Ectodermal cell (in vitro differentiated cells): ENCODE results near the gene SLC30A4.

Source experiments
- H3K27ac ChIP-seq: 2 replicates; pipeline ENCODE4 v1.7.0; 2013; ENCODE audit warnings: mild to moderate bottlenecking, low read depth, low read length; ENCODE audit not compliant: insufficient read depth, poor library complexity, severe bottlenecking
- H3K27me3 ChIP-seq: 2 replicates; pipeline ENCODE4 v1.7.0; 2013; ENCODE audit warnings: mild to moderate bottlenecking, low read length; ENCODE audit not compliant: insufficient read depth, control insufficient read depth, poor library complexity, severe bottlenecking
- H3K36me3 ChIP-seq: one replicate; pipeline ENCODE4 v1.7.0; 2013; ENCODE audit warnings: low read length; ENCODE audit not compliant: control insufficient read depth, insufficient read depth
- H3K4me1 ChIP-seq: one replicate; pipeline ENCODE4 v1.7.0; 2013; ENCODE audit warnings: low read length; ENCODE audit not compliant: control insufficient read depth, insufficient read depth
- H3K4me3 ChIP-seq: 2 replicates; pipeline ENCODE4 v1.7.0; 2013; ENCODE audit warnings: low read depth, low read length, control low read depth; ENCODE audit not compliant: insufficient read depth
- H3K9me3 ChIP-seq: 2 replicates; pipeline ENCODE4 v1.7.0; 2013; ENCODE audit warnings: mild to moderate bottlenecking, low read length, moderate library complexity; ENCODE audit not compliant: control insufficient read depth
- WGBS, 2 experiments: methylation state at CpG; one replicate each; pipeline ENCODE4 v1.1.7; 2013; ENCODE audit warnings: missing lambda C conversion rate in 2 of 2; 5-methylcytosine and 5-hydroxymethylcytosine counted together

SLC30A4 gene

DNA sequence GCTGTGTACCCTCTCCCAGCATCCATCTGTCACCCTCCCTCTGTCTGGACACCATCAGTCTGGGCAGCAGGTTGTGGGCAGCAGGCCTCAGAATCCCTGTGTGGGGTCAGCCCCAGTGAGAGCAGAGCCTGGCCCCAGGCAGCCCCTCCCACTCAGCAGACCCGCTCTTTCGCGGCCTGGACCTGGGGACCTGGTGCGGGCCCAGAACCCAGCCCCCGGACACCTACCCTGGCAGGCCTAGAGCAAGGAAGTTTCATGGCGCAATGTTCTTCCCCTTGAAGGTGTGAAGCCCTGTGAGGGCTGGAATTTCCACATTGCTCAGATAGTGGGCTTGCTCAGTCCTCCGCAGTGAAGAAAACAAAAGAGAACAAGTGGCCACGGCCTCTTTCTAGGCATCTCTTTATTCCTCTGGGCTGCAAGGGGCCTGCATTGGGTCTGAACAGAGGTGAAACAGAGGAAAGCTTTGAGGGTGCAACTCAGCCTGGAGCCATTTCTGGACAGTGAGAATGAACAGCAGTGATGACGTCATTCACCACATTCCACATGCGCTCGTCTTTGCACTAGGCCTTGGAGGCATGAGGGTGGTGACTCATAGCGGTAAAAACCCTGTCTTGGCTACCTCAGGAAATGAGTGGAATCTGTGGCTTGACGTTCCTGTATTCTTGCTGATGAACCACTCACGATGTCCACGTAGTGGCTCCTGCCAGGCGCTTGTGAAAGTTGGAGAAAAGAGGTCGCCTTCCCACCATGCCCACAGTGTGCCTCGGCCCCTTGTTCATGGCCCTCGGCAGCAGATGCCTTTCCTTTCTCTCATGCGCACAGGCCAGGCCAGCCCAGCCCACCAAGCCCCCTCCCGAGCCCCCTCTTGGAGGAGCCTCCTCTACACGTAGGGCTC, 66.1 kb downstream of the SLC30A4 start:
- Histone ChIP-seq H3K4me1 (no peaks in the 10 kb centered on the region), H3K4me3 (no peak overlapping the region), H3K27me3 (peaks cover 10% of the 10 kb centered on the region), H3K36me3 (no peaks in the 10 kb centered on the region), H3K27ac (peak overlapping the region; percentile 39), H3K9me3 (no peaks in the 10 kb centered on the region)
- 78 to 79% methylated on average over 21 to 22 of the region's 22 CpGs for WGBS, 2 experiments

DNA sequence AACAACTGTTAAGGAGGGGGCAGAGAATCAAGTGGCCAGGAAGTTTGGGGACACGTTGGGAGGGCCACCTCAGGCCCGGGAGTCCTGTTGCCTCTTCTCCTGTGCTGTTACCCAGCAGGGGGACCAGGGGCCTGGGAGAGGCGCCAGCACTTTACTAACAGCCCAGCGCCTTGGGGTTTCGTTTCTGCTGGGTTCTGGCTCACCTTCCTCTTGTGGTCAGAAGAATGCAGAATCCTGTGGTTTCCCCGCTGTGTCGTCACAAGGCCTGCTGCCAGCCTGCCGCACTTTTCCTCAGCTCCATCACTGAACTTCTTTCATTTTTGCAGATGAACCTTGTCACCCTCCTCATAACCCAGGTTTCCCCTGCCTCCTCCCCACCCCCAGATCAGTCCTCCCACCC, 67.7 kb downstream of the SLC30A4 start:
- 78 to 82% methylated on average over 8 of the region's 8 CpGs for WGBS, 2 experiments
- Histone ChIP-seq H3K9me3 (no peaks in the 10 kb centered on the region), H3K27me3 (peaks cover 10% of the 10 kb centered on the region), H3K36me3 (no peaks in the 10 kb centered on the region), H3K4me1 (no peaks in the 10 kb centered on the region), H3K27ac (no peak overlapping the region), H3K4me3 (no peak overlapping the region)

DNA sequence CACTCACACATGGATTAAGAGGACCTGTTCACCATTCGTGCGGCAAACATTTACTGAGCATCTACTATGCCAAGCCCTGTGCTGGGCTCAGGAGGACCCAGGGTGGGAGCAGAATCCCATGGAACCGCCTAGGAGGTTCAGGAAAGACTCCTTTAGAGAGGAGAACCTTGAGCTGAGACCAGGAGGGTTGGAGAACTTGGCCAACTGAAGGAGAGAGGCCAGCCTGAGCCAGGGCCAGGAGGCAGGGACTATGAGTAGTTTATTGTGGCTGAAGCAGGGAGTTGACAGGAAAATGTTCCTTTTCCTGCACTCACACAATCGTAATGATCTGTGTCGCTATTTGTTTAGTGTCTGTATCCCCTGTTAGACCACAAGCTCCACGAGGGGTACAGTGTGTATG, 71.3 kb downstream of the SLC30A4 start:
- WGBS, 2 experiments = 92 to 93% methylated on average over 6 of the region's 6 CpGs
- Histone ChIP-seq H3K27ac (no peak overlapping the region), H3K4me1 (no peaks in the 10 kb centered on the region)

DNA sequence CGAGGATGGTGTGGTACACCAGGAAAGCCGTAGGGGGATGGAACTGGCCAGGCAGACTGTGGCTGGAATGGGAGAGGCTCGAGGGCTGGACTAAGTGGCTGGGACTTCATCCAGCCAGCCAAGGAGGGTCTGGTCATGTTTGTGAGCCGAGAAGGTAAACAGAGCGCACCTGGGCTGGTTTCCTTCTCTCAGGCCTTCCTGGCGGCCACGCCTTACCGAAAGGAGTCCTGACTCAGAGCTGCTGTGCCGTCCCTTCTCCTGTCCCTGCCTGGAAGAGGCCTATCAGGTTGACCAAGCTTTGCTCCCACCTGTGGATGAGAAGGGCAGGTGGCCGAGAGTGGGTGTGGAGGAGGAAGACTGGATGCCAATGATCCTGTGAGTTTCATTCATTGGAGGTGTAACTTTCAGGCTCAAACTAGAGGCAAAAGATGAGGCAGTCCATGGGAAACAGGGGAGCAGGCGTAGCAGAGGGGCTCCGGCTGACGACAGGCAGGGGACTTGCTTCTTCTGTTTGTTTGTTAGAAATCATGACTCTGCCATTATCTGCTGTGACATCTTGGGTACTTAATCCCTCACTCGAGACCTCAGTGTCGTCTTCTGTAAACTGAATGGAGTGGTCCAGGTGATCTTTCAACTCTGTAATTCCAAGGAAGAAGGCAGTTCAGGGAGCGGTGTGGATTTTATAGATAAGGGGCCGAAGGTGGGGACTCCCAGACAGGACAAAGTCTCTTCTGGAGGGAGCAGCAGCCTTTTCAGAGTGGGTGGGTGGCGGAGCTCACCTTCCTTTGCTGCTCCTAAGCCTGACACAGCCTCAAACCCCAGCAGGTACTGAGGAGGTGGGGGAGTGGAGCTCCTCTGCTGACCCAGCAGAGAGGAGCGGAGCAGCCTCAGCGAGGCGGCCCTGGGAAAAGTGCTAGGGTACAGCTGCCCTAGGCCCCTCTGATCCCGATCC, 72.4 kb downstream of the SLC30A4 start:
- Histone ChIP-seq H3K36me3 (no peaks in the 10 kb centered on the region), H3K4me1 (no peaks in the 10 kb centered on the region), H3K27me3 (no peaks in the 10 kb centered on the region), H3K9me3 (no peaks in the 10 kb centered on the region), H3K4me3 (no peak overlapping the region), H3K27ac (no peak overlapping the region)
- WGBS, 2 experiments = 92% methylated on average over 22 of the region's 22 CpGs

More for the DNA sequence above, 71.3 kb downstream of the SLC30A4 start:
- Histone ChIP-seq H3K27me3 (no peaks in the 10 kb centered on the region), H3K9me3 (no peaks in the 10 kb centered on the region), H3K4me3 (no peak overlapping the region), H3K36me3 (no peaks in the 10 kb centered on the region)

DNA sequence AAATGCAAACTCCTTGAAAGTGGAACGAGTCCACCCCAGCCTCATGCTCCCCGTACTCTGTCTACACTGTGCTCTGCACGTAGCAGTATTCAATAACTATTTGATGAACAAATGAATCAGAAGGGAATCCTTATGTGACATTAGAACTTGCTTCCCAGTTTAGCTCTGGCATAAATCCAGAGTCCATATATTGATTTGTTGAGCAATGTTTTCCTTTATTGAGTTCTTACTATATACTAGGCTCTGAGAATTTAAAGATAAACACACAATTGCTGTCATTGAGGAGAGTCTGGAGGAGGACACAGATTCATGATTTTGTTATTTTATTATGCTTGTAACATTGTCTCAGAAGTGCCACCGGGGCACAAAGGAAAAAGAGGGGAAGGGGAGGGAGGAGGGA, 73.2 kb downstream of the SLC30A4 start:
- no peaks in the 10 kb centered on the region for H3K27me3 ChIP-seq
- H3K4me1 ChIP-seq = no peaks in the 10 kb centered on the region
- H3K4me3 ChIP-seq = no peak overlapping the region
- no peak overlapping the region for H3K27ac ChIP-seq
- no peaks in the 10 kb centered on the region for H3K9me3 ChIP-seq
- no peaks in the 10 kb centered on the region for H3K36me3 ChIP-seq
- WGBS, 2 experiments = 89 to 90% methylated on average over 4 of the region's 4 CpGs

DNA sequence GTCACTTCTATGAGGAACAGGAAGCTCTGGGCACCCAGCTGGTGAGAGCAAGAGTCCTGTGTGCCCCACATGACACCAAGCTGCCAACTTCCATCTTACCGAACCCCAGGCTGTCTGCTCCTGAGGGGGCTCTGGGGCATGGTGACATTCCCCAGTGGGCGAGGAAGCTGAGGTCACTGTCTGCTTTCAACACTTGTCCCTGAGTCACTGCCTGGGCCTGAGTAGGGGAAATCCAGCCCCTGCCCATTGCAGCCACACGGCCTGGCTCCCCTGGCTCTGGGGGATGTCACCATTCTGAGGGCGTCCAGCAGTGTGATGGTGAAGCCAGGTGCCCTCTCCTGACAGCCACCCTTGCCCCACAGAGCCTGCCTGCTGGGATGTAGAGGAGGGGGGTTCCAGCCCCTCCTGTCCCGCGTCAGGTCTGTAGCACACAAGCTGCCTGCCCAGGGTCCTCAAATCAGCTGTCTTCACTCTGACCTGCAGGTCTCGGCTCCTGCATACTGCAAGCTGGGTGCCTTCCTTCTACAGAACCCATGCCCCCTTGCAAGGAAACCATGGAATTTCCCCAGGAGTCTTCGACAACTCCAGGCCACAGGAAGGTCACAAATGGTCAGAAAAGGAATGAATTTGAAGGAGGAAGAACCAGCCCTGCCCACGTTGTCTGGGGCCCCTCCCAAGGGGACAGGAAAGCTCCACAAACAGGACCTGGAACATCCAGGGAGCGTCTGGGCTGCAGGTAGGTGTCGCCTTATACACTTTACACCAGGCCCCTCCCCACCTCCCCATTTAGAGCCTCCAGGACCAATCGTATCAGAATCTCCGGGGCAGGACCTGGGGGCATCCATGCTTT, 74.3 kb downstream of the SLC30A4 start:
- Histone ChIP-seq H3K27ac (no peak overlapping the region), H3K9me3 (no peaks in the 10 kb centered on the region), H3K27me3 (no peaks in the 10 kb centered on the region), H3K4me3 (no peak overlapping the region), H3K36me3 (no peaks in the 10 kb centered on the region), H3K4me1 (no peaks in the 10 kb centered on the region)
- 72% methylated on average over 13 of the region's 13 CpGs for WGBS, 2 experiments

DNA sequence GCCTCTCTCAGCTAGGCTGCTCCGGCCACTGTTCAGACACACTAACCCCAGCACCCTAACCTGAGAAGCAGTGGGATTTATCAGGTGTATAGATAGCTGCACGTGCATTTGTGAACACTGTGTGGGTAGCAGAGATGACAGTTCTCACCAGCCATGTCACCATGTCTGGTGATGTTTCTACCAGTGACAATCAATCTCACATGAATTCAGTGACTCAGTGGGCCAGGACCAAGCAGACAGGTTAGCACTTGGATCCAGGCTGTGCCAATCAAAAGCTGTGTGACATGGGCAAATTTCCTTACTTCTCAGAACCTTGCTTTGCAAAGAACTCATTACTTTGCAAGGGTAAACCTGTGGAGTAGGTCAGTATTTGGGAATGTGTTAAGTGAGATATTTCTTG, 78.9 kb downstream of the SLC30A4 start:
- H3K4me1 ChIP-seq = no peaks in the 10 kb centered on the region
- WGBS, 2 experiments = 91 to 95% methylated on average over 2 of the region's 2 CpGs
- H3K27ac ChIP-seq = no peak overlapping the region
- no peaks in the 10 kb centered on the region for H3K27me3 ChIP-seq
- no peaks in the 10 kb centered on the region for H3K36me3 ChIP-seq
- H3K9me3 ChIP-seq = no peaks in the 10 kb centered on the region
- H3K4me3 ChIP-seq = no peak overlapping the region

DNA sequence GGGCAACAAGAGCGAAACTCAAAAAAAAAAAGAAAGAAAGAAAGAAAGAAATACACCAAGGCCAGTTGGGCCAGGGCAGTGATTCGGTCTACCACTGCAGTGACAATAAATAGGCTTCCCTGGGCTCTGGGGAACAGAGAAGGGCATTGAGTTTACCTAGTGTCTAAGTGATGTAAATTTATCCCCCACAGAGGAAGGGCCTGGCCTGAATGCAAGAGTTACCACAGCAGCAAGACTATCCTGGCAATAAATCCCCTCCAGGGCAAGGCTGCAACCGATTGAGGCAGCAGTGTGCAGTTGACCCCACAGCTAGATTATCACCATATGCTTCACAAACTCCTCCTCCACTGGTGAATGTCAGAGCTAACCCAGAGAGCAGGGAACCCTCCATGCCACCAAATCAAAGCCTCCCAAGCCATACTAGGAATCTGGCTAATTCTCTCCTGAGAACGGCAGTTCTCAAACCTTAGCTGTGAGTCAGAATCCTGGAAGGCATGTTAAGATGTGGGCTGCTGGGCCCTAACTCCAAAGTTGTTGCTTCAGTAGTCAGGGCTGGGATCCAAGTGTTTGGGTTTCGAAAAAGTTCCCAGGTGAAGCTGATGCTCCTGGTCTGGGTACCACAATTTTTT, 79.9 kb downstream of the SLC30A4 start:
- Histone ChIP-seq H3K4me1 (no peaks in the 10 kb centered on the region), H3K36me3 (no peaks in the 10 kb centered on the region), H3K9me3 (no peaks in the 10 kb centered on the region), H3K4me3 (no peak overlapping the region), H3K27me3 (no peaks in the 10 kb centered on the region), H3K27ac (no peak overlapping the region)
- 47 to 48% methylated on average over 4 of the region's 5 CpGs for WGBS, 2 experiments

DNA sequence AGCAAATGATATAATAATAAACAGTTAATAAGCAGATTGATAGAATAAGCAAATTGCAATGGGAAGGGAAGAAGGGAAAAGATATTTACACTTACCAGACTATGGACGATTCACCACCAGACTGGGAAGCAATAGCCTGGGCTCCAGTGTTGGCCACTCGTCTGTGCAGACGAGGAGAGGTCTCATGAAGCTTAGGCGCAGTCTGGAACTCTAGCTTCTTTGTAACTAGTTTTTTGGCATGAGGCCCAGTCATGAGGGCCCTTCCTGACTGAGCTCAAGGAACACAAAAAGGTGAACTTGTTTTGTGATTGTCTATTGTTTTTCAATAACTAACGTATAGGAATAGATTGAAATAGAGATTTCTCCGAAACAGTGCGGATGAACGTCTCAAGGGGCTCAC, 80.9 kb downstream of the SLC30A4 start:
- H3K27ac ChIP-seq = no peak overlapping the region

More for the DNA sequence above, 80.9 kb downstream of the SLC30A4 start:
- Histone ChIP-seq H3K36me3 (no peaks in the 10 kb centered on the region), H3K9me3 (no peaks in the 10 kb centered on the region), H3K27me3 (no peaks in the 10 kb centered on the region), H3K4me1 (no peaks in the 10 kb centered on the region), H3K4me3 (no peak overlapping the region)
- 93 to 95% methylated on average over 7 to 8 of the region's 8 CpGs for WGBS, 2 experiments
